Activated CD8-positive, alpha-beta memory T cell treated with anti-CD3 and anti-CD28 coated beads, Interleukin-2, amount 50 U/mL, for 48 hours (primary cell): ENCODE results near the gene LPAR3.

Experiments
- DNase-seq: peaks from one replicate; pipeline ENCODE4 v3.0.0-alpha.2; 2020

Gene LPAR3

GRCh38 chr1:84823991-84824390, 69.0 kb downstream of the LPAR3 start:
- no peak for DNase-seq

- DNase-seq, result no peak
Measured at GRCh38 chr1:84823511-84823910, 69.5 kb downstream of the LPAR3 start.

GRCh38 chr1:84810343-84810742, 82.7 kb downstream of the LPAR3 start:
- no peak for DNase-seq

- DNase-seq, result no peak
Measured at GRCh38 chr1:84809023-84809422, 84.0 kb downstream of the LPAR3 start.

- DNase-seq, result no peak
Measured at GRCh38 chr1:84803604-84804003, 89.4 kb downstream of the LPAR3 start.

GRCh38 chr1:84802567-84803232, 90.3 kb downstream of the LPAR3 start:
- no peak for DNase-seq

GRCh38 chr1:84800090-84801073, 92.6 kb downstream of the LPAR3 start:
- DNase-seq, result no peak

- DNase-seq, result no peak
Measured at GRCh38 chr1:84797603-84798002, 95.4 kb downstream of the LPAR3 start.

- no peak for DNase-seq
Measured at GRCh38 chr1:84795966-84796600, 96.9 kb downstream of the LPAR3 start.

- DNase-seq, result no peak
Measured at GRCh38 chr1:84795213-84795612, 97.8 kb downstream of the LPAR3 start.

GRCh38 chr1:84792421-84792820, 100.6 kb downstream of the LPAR3 start:
- DNase-seq, result no peak

- no peak for DNase-seq
Measured at GRCh38 chr1:84789014-84789413, 104.0 kb downstream of the LPAR3 start.

GRCh38 chr1:84785271-84786036, 107.6 kb downstream of the LPAR3 start:
- DNase-seq, result no peak

GRCh38 chr1:84782881-84783280, 110.1 kb downstream of the LPAR3 start:
- no peak for DNase-seq

- peak; percentile 93 for DNase-seq
Measured at GRCh38 chr1:84781946-84782771, 110.8 kb downstream of the LPAR3 start.

GRCh38 chr1:84780000-84780716, 112.8 kb downstream of the LPAR3 start:
- no peak for DNase-seq

- no peak for DNase-seq
Measured at GRCh38 chr1:84776639-84777038, 116.4 kb downstream of the LPAR3 start.

GRCh38 chr1:84775535-84775920, 117.5 kb downstream of the LPAR3 start:
- no peak for DNase-seq

- no peak for DNase-seq
Measured at GRCh38 chr1:84774669-84775534, 118.1 kb downstream of the LPAR3 start.

GRCh38 chr1:84773933-84774497, 119.0 kb downstream of the LPAR3 start:
- no peak for DNase-seq
